ENCODE results near the gene RFPL2. TPM values are rescaled to one million over a fixed set of nuclear protein-coding genes. Genes with fewer than 3 reads are reported as not detected.
"Not testable (repeated sequence)": the region's sequence is repeated elsewhere in the genome, so short reads cannot be mapped to it uniquely, and the experiment has no call there.

RFPL2 gene
- total RNA-seq, 1 donor from 2014 or later, result 0.31 TPM

DNA sequence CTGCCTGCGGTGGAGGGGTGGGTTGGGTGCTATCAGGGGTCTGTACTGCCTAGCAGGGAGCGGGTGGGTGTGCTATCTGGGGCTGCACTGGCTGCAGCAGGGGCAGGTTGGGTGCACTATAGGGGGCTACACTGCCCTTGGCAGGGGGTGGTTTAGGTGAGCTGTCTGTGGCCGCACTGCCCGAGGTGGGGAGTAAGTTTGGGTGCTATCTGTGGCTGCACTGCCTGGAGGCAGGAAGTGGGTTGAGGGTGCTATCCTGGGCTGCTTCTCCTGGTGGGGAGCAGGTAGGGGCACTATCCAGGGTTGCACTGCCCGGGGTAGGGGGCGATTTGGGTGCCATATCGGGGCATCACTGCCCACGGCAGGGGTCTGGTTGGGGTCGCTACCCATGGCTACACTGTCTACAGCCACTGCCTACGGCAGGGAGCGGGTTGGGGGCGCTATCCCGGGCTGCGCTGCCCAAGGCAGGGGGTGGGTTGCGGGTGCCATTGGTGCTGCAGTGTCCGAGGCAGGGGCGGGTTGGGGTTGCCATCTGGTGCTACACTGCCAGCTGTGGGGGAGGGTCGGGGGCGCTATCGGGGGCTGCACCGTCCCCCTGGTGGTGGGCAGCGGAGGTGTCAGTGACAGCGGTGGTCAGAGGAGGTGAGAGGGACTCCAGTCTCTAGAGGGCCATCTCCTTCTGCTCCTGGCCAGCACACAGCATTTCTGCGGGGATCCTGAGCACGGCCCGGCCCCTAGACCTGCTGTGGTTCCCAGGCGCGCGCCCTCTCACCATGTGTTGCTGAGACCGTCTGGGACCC, 1.3 kb upstream of the RFPL2 start:
- no peak for DNase-seq

DNA sequence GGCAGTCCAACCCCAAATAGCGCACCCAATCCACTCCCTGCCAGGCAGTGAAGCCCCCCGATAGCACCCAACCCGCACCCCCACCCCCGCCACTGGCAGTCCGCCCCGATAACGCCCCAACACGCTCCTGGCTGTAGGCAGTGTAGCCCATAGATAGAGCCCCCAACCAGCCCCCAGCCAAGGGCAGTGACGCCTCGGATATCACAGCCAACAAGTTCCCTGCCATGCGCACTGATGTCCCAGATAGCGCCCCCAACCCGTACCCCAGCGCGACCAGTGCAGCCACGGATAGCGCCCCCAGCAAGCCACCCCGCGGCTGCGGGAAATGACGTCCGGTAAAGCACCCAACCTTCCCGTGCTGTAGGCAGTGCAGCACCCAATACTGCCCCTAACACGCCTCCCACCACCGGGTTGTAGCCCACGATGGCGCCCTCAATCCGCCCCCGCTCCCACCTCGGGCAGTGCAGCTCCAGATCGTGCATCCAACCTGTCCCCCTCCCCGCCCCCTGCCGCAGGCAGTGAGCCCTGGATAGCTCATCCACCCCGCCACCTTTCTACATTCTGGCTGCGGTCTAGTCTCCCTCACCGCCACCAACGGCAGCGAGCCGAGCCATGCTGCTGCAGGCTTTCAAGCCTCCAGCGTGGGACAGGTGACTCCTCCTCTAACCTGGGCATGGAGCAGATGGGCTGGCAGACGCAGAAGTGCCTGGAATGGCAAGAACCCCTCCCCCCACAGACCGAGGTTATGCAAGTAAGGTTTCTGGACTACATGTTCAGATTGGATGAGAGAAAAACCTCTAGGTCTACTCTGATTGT, 625 bp downstream of the RFPL2 start:
- DNase-seq, result peak; percentile 61

DNA sequence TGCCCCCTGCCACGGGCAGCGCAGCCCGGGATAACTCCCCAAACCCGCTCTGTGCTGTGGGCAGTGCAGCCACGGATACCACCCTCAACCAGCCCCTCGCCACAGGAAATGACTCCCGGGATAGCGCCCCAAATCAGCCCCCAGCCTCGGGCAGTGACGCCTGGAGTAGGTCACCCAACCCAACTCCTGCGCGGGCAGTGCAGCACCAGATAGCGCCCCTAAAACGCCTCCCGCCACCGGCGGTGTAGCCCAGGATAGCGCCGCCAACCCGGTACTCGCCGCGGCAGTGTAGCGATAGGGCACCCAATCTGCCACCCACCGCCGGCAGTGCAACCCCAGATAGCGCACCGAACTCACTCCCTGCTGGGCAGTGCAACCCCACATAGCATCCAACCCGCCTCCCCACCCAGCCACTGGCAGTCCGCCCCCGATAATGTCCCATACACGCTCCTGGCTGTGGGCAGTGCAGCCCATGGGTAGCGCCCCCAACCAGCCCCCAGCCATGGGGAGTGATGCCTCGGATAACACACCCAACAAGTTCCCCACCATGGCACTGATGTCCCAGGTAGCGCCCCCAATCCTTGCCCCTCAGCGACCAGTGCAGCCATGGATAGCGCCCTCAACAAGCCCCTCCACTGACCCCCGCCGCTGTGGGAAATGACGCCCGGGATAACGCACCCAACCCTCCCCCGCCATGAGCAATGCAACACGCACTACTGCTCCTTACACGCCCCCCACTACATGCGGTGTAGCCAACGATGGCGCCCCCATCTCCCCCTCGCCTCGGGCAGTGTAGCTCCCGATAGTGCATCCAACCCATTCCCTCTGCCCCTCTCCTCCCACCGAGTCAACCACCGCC, 1.5 kb downstream of the RFPL2 start:
- DNase-seq, result no peak

DNA sequence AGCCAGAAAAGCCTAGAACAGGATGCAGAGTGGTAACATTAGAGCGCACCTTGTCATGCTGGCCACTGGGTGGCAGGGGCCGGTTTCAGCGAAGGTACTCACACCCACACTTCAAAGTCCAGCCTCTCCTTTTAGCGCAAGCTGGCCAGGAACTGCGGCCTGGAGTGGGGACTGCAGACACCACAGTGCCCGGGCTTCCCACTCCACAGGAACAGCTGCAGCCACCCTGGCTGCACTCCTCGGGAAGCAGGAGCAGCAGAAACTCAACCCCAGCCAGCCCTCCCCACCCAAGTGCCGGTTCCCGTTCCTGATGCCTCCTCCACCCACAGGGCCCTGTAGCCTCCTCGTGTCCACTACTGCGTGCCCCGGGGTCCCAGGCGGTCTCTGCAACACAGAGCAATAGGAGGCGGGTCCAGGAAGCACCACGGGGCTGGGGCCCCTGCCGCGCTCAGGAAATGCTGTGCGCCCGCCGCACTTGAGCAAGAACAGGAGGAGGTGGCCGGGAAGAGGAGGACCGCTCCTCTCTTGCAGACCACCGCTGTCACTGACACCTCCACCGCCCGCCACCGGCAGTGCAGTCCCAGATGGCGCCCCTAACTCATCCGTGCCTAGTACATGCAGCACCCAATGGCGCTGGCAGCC, 2.2 kb downstream of the RFPL2 start:
- no peak for DNase-seq

DNA sequence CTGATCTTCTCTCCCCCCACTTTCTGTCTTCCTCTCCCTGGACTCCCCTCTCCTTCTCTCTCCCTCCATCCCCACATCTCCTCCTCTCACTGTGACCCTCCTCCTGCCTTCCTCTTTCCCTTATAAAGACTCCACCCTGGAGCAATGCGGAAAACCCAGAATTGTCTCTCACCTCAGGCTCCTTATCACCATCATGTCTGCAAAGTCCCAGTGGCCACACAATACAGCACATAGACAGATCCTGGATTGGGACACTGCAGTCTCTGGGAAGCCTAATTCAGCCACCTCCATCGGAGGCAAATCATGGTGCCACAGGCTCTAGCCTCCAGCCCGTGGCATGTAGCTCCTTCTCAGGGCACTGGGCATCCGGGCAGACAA, 2.7 kb downstream of the RFPL2 start:
- DNase-seq, result no peak

DNA sequence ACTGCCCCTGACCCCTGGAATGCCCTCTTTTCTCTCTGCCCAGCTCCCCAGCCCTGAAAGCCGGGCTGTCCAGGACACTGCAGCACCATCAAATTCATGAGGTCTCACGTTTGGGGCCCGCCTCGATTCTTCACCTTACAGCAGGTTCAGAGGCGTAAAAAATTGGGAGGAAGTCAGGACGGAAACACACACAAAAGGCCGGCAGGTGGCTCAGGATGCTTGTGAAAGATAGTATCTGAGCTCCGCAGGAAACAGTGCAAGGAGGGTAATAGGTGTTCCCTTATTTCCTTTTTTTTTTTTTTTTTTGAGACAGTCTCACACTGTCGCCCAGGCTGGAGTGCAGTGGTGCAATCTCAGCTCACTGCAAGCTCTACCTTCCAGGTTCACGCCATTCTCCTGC, 4.1 kb downstream of the RFPL2 start:
- DNase-seq, result no peak

DNA sequence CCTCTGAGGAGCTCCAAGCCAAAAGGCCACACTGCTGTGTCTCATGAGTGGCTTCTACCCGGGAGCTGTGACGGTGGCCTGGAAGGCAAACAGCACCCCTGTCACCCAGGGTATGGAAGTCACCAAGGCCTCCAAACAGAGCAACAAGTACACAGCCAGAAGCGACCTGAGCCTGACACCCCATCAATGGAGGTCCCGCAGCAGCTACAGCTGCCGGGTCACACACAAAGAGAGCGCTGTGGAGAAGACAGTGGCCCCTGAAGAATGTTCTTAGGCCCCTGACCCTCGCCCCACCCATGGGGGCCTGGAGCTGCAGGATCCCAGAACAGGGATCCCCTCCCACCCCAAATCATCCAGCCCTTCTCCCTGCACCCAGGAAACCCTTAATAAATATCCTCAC, 4.9 kb downstream of the RFPL2 start:
- DNase-seq, result no peak

DNA sequence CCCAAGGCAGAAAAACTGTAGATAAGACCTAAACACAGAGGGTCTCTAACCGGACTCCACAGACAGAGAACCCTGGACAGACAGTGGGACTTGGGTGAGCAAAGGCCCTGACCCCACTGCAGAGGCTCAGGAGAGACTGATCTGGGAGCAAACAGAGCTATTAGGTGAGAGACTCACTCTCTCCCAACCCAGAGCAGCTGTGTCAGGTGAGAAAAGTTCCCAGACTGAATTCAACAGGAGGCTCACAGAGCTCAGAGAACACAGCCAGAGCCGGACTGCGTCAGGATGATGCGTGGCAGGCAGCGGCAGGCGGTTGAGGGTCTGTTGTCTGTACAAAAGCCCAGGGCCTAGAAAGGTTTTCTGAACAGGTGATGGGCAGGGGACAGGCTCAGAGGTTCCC, 5.5 kb downstream of the RFPL2 start:
- DNase-seq, result no peak

DNA sequence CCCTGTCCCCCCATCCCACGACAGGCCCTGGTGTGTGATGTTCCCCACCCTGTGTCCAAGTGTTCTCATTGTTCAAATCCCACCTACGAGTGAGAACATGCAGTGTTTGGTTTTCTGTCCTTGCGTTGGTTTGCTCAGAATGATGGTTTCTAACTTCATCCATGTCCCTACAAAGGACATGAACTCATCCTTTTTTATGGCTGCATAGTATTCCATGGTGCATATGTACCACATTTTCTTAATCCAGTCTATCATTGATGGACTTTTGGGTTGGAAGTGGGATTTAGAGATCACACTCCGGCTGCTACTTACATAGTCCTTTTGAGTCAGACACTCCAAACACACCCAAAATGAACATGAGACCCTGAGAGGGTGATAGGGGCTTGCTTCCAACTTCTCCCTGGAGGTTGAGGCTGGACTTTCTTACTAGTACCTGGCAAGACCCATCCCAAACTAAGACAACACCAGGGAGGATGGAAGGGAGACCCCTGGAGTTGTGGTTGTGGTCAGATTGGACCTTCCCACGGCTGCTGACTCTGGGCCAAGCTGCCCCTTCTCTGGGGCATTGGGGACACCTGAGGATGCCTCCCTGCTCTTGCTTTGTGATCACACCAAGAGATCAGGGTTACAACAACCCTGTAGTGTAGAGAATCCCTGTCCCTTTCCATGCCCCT, 7.2 kb downstream of the RFPL2 start:
- not testable (repeated sequence) for DNase-seq

DNA sequence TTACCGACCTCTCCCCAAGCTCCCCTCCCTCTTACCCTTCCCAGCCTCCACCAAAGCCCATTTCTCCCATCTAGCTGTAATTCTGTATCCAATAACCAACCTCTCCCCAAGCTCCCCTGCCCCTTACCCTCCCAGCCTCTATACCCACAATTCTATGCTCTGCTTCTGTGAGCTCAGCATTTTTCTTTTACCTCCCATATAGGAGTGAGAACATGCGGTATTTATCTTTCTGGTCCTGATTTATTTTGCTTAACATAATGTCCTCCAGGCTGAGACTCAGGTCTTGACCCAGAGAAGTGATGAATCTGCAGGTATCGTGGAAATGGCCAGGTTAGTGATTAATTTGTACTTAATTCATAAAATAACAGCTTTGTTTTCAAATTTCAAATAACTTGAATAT, 9.0 kb downstream of the RFPL2 start:
- DNase-seq, result not testable (repeated sequence)

DNA sequence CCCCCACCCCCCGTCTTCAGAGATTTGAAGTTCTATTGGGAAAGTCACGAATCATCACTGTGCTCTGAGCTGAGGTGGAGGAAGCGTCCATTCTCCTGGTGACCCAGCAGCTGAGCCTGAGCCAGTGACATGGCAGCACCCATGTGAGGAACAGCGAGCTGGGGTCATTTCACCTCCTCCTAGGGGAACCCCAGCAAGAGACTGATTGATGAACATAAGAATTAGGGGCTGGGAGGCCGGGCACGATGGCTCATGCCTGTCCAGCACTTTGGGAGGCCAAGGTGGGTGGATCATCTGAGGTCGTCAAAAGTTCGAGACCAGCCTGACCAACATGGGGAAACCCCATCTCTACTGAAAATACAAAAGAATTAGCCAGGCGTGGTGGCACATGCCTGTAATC, 11.5 kb downstream of the RFPL2 start:
- DNase-seq, result not testable (repeated sequence)

DNA sequence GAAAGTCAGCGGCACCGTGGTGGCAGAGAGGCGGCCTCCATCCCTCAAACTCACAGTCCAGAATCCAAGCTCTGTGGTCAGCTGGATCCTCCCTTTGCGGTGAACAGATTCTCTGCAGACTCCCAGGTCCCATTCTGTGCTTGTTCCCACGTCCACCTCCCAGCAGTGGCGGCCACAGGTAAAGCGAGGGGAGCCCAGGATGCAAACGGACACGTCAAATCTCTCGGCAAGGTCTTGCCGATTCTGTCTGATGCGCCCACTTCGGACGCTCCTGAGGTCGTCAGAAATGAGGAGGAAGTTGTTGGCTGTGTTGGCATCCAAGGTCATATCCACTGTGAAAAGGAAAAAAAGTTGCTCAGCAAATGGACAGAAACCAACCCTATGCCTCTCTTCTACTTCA, 13.9 kb downstream of the RFPL2 start:
- not testable (repeated sequence) for DNase-seq

DNA sequence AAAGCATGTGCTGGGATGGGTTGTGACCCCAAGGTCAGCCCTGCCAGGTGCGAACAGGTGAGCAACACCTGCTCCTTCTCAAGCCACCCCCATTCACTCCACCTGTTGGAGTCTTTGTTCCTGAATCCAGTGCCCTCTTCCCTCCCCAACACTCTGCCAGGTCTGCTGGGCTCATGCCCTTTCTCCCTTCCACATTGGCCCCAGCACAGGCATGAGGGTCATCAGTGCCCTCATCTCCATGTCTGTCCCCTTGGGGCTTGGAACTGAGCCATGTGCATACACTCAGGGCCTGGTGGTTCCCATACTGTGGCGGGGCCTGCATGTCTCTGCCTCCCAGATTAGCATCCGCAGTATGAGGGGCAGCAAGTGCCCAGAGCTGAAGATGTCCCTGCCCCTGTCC, 19.1 kb downstream of the RFPL2 start:
- DNase-seq, result no peak

DNA sequence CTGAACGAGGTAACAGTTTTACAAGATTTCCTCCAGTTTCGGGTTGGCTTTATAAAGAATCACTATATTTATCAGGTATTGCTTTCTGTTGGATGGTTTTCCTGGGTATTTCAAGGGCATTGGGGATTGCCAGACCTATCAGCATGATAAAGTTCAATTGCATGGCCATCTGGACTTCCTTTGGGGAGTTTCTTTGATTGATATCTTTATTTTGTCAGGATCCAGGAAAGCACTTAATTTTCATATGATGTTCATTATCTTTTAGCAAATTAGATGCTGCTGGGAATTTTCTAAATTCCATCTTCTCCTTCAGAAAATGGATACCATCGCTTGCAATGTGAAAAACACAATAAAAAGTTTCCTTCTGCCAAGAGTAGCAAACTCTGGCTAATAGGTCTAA, 21.2 kb downstream of the RFPL2 start:
- no peak for DNase-seq

DNA sequence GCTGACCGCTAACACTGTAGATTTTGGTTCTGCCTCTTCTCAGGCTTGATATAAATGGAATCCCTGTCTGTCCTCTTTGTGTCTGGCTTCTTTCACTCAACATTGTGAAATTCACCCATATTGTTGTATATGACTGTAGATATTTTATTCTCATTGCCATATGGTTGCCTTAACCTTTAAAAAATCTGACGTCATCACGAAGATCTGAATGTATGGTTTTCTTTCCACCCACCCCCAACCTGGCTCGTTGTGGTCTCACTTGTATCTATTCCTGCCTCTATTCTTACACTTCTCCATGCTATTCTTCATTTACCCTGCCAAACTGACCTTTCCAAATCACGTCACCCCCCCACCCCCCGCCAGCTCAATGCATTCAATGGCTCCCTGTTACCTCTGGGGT, 23.8 kb downstream of the RFPL2 start:
- no peak for DNase-seq

DNA sequence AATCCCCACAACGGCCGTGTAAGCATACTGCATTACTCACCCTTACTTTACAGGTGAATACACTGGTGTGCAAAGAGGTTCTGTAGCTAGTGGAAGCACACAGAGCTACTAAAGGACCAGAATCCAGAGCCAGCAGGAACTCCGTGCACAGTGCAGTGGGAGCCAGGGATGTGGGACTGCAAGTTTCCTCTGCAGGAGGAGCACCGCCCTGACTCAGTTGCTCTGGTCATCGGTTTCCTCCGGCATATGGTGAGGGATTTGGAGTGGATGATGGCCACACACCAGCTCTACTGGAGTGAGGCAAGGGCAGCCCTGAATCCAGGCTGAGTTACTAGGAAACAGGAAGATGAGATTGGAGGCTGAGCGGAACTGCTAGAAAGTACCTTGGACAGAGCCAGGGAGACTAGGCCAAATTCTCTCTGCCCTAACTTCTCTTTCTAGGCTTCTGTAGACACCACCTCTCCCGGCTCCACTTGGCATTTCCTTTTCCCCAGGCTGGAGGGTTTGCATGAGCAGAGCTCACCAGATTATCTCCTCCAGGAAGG, 27.6 kb downstream of the RFPL2 start:
- no peak for DNase-seq

DNA sequence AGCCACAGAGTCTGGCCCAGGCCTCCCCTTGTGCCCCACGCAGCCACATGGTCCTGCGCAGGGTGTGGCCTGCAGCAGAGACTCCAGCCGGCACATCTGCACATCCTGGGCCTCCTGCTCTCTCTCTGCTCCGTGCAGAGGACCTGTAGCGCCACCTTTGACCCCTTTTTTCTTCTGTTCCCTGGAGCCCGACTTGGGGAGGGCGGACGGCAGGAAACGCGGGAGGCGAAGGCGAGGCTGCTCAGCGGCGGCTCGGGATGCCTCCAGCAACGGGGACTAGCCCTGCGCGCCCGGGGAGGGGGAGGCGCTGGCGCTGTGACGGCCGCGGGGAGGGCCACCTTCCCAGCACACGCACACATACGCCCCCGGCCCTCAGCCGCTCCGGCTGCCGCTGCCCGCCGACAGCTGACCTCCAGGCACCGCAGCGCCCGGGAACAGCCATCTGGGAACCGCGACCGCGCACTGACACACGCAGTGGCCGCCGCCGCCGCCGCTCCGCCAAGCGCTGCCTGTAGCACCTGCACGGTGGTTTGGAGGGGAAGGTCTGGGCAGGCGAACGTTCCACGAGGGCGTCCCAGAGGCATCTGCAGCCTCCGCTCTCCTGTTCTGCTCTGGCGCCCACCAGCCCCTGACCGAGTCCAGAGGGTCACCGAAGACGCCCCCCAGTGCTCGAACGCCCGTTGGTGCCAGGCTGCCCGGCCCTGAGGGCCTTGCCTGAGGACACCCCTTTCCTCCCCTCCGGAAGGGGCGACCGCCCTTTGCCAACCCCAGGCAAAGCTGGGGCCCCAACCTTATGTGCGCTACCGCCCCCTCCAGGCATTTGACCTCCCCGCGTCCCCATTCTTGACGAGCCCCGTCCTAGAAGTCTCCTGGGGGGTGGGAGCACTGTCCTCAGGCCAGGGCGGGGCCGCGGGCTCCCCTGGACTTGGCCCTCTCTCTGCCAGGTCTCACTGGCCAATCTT, 28.9 kb downstream of the RFPL2 start:
- DNase-seq, result no peak

DNA sequence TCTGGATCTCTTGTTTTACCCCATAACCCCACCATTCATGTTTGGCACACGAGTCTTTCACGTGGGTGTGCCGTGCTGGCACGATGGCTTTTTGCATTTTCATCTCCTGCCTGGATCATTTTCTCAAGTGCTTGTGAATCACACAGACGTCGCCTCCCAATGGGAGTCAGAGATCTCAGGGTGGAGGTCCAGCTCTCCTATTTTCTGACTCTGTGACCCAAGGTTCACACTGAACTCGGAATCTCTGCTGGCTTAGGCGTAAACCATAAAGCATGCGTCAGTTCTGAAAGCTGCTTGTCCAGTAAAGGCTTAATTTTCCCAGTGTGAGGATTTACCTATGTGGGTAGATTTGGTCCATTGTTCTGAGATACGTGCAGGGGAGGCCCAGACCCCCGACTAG, 29.8 kb downstream of the RFPL2 start:
- DNase-seq, result no peak

DNA sequence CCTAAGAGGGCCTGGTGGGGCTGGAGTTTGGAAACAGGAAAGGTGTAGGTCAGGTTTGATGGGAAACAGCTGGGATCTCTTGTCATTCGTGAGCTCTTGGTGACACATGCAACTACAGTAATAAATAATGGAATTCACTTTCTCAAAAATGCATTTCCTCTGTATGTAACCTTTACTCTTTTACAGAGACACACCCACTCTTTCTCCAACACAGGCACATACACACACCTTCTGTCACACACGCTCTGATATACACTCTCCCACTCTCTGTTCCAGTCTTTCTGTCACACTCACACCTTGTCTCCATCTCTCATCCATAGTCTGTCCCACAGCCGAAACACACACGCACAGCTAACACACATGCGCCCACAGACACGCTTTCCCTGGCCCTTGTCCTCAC, 39.2 kb downstream of the RFPL2 start:
- DNase-seq, result no peak
